Mesendoderm (in vitro differentiated cells): ENCODE data around the gene FRMPD4. TPM values are rescaled to one million over a fixed set of nuclear protein-coding genes. Genes with fewer than 3 reads are reported as not detected.

Source experiments
- DNase-seq: peaks from one replicate; pipeline ENCODE4 v3.0.0; 2013
- H2AK5ac ChIP-seq: 2 replicates; pipeline ENCODE4 v1.6.1; 2013; ENCODE audit warnings: low read length, inconsistent platforms
- H2BK120ac ChIP-seq: 2 replicates; pipeline ENCODE4 v1.6.1; 2013; ENCODE audit warnings: low read depth, mild to moderate bottlenecking, low read length, moderate library complexity, mixed read lengths
- H2BK15ac ChIP-seq: replicated peaks from 2 replicates; pipeline ENCODE4 v1.6.1; 2013; ENCODE audit warnings: low read depth, mild to moderate bottlenecking, moderate library complexity
- H2BK5ac ChIP-seq: 2 replicates; pipeline ENCODE4 v1.6.1; 2013; ENCODE audit warnings: low read length, inconsistent platforms
- H3K18ac ChIP-seq: 2 replicates; pipeline ENCODE4 v1.6.1; 2013; ENCODE audit warnings: mild to moderate bottlenecking, low read length, mixed read lengths
- H3K23ac ChIP-seq: one replicate; pipeline ENCODE4 v1.6.1; 2013; ENCODE audit warnings: low read length
- H3K27ac ChIP-seq: 2 replicates; pipeline ENCODE4 v1.5.1; 2013; ENCODE audit warnings: low read depth, mild to moderate bottlenecking, inconsistent platforms, low read length, moderate library complexity
- H3K27me3 ChIP-seq: 2 replicates; pipeline ENCODE4 v1.6.1; 2013; ENCODE audit warnings: low read length, control low read depth, mild to moderate bottlenecking, inconsistent platforms; ENCODE audit not compliant: insufficient read depth, poor library complexity
- H3K36me3 ChIP-seq: 2 replicates; pipeline ENCODE4 v1.6.1; 2013; ENCODE audit warnings: low read length, inconsistent platforms; ENCODE audit not compliant: control insufficient read depth, insufficient read depth
- H3K4ac ChIP-seq: one replicate; pipeline ENCODE4 v1.6.1; 2013; ENCODE audit warnings: low read depth, mild to moderate bottlenecking, low read length, moderate library complexity
- H3K4me1 ChIP-seq: 2 replicates; pipeline ENCODE4 v1.6.1; 2013; ENCODE audit warnings: low read depth, low read length, inconsistent platforms; ENCODE audit not compliant: control insufficient read depth
- H3K4me2 ChIP-seq: 2 replicates; pipeline ENCODE4 v1.6.1; 2013; ENCODE audit warnings: low read length
- H3K4me3 ChIP-seq: 2 replicates; pipeline ENCODE4 v1.5.1; 2013; ENCODE audit warnings: mild to moderate bottlenecking, low read length
- H3K56ac ChIP-seq: one replicate; pipeline ENCODE4 v1.6.1; 2013; ENCODE audit warnings: low read length
- H3K79me1 ChIP-seq: 2 replicates; pipeline ENCODE4 v1.6.1; 2013; ENCODE audit warnings: low read length, inconsistent platforms
- H3K79me2 ChIP-seq: 2 replicates; pipeline ENCODE4 v1.6.1; 2013; ENCODE audit warnings: mild to moderate bottlenecking, low read length; ENCODE audit not compliant: control insufficient read depth, insufficient read depth
- H3K9ac ChIP-seq: 2 replicates; pipeline ENCODE4 v1.6.1; 2013; ENCODE audit warnings: low read length, inconsistent platforms
- H4K5ac ChIP-seq: one replicate; pipeline ENCODE4 v1.6.1; 2013; ENCODE audit warnings: low read length
- H4K8ac ChIP-seq: one replicate; pipeline ENCODE4 v1.6.1; 2013; ENCODE audit warnings: low read depth, mild to moderate bottlenecking, control low read depth, low read length, moderate library complexity
- whole genome bisulfite sequencing: extraction: QIAGEN DNeasy Blood & Tissue Kit; methylation state at CpG from one replicate; pipeline ENCODE4 v1.1.7; 2013; ENCODE audit warnings: low lambda C conversion rate, missing lambda C conversion rate; ENCODE audit not compliant: insufficient coverage; ENCODE audit errors: extremely low coverage; 5-methylcytosine and 5-hydroxymethylcytosine counted together
- small RNA-seq: library from polyadenylated mRNA; stranded (forward); fragments of <200 nt; extraction: miRNeasy Mini kit (QIAGEN cat#:217004); gene quantifications from one replicate; pipeline ENCODE3, GENCODE V24; 2013; ENCODE audit not compliant: insufficient read depth

Gene FRMPD4

GRCh38 chrX:12770440-12770839 lies 632.2 kb downstream of the FRMPD4 start:
- Histone ChIP-seq H3K9ac (no peak overlapping the region), H3K56ac (no peak overlapping the region), H4K5ac (no peak overlapping the region), H3K18ac (no peak overlapping the region), H2BK15ac (no peak overlapping the region), H3K4me1 (no peaks in the 10 kb centered on the region), H3K79me1 (no peaks in the 10 kb centered on the region), H3K79me2 (no peaks in the 10 kb centered on the region), H2BK120ac (no peak overlapping the region), H2AK5ac (no peak overlapping the region), H3K4me2 (no peak overlapping the region), H3K4me3 (no peak overlapping the region), H3K23ac (no peak overlapping the region), H3K27me3 (no peaks in the 10 kb centered on the region), H2BK5ac (no peak overlapping the region), H3K4ac (no peak overlapping the region), H3K36me3 (no peaks in the 10 kb centered on the region), H4K8ac (no peak overlapping the region), H3K27ac (no peak overlapping the region)
- WGBS = no CpG with 5 or more reads among the region's 5 CpGs
- no peak for DNase-seq

- Histone ChIP-seq H3K36me3 (no peaks in the 10 kb centered on the region), H3K27me3 (no peaks in the 10 kb centered on the region), H2AK5ac (no peak overlapping the region), H3K79me1 (no peaks in the 10 kb centered on the region), H3K4me3 (no peak overlapping the region), H3K18ac (no peak overlapping the region), H2BK15ac (no peak overlapping the region), H3K4me1 (no peaks in the 10 kb centered on the region), H2BK5ac (no peak overlapping the region), H3K56ac (no peak overlapping the region), H3K9ac (no peak overlapping the region), H3K23ac (no peak overlapping the region), H4K8ac (no peak overlapping the region), H3K27ac (no peak overlapping the region), H3K4me2 (no peak overlapping the region), H4K5ac (no peak overlapping the region), H2BK120ac (no peak overlapping the region), H3K4ac (no peak overlapping the region), H3K79me2 (no peaks in the 10 kb centered on the region)
- no CpG with 5 or more reads among the region's 22 CpGs for WGBS
- peak; percentile 70 for DNase-seq
These were observed 633.3 kb downstream of the FRMPD4 start for GRCh38 chrX:12771445-12772069.

Small RNAs within 50 kb of the gene (small RNA-seq; reads per million reads assigned to genes)
- gene AC119619.1 (not detected), gene RF00019 (not detected), gene RN7SKP290 (not detected)
